ENCODE results near the gene LRRC8D. TPM values are rescaled to one million over a fixed set of nuclear protein-coding genes. Genes with fewer than 3 reads are reported as not detected.

LRRC8D gene
- total RNA-seq, 1 experiment from 2014 or later: 42.0 TPM

DNA sequence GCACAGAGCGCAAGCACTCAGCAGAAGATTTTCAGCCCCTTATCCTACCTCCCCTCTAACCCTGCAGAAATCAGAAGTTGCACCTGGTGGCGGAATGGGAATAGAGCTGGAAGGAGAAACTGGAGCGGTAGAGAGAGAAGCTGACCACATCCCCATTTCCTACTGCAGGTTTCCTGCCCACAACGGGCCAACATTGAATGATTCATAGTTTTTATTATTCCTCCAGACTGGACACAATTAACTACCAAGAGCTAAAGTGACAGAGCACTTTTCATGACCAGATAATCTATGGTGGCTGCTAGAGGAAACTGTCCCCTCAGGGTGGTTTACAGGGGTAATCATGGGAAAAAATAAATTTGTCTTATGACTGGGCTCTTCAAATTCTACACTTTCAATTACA is 21.3 kb upstream of the LRRC8D start:
- no peak for DNase-seq (ENCODE audit: unreplicated experiment)
- H3K4me3 Mint-ChIP-seq (ENCODE audit: unreplicated experiment): no peak overlapping the region
- H3K4me1 Mint-ChIP-seq (ENCODE audit: insufficient read depth, unreplicated experiment): no peaks in the 10 kb centered on the region
- H3K36me3 Mint-ChIP-seq (ENCODE audit: insufficient read depth, unreplicated experiment): no peaks in the 10 kb centered on the region
- BruUV-seq (replicated peaks): no TSS peak
- H3K27ac Mint-ChIP-seq (ENCODE audit: low read depth, unreplicated experiment): no peak overlapping the region
- intact Hi-C loops (cut with micrococcal nuclease): no loop called here
- H3K27me3 Mint-ChIP-seq (ENCODE audit: insufficient read depth, unreplicated experiment): no peaks in the 10 kb centered on the region
- POLR2A ChIA-PET: no interaction called here
- no peaks in the 10 kb centered on the region for H3K9me3 Mint-ChIP-seq (ENCODE audit: unreplicated experiment)
- CTCF ChIA-PET: interaction anchor here (1.9 kb wide), 1 partner anchor 190 kb away, joined by 5 read pairs; no protein-coding TSS in a partner anchor
- TF ChIP-seq, protein P1, sequence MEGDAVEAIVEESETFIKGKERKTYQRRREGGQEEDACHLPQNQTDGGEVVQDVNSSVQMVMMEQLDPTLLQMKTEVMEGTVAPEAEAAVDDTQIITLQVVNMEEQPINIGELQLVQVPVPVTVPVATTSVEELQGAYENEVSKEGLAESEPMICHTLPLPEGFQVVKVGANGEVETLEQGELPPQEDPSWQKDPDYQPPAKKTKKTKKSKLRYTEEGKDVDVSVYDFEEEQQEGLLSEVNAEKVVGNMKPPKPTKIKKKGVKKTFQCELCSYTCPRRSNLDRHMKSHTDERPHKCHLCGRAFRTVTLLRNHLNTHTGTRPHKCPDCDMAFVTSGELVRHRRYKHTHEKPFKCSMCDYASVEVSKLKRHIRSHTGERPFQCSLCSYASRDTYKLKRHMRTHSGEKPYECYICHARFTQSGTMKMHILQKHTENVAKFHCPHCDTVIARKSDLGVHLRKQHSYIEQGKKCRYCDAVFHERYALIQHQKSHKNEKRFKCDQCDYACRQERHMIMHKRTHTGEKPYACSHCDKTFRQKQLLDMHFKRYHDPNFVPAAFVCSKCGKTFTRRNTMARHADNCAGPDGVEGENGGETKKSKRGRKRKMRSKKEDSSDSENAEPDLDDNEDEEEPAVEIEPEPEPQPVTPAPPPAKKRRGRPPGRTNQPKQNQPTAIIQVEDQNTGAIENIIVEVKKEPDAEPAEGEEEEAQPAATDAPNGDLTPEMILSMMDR (IDR thresholded peaks at IDR 0.05; ENCODE audit: unreplicated experiment): no peak

DNA sequence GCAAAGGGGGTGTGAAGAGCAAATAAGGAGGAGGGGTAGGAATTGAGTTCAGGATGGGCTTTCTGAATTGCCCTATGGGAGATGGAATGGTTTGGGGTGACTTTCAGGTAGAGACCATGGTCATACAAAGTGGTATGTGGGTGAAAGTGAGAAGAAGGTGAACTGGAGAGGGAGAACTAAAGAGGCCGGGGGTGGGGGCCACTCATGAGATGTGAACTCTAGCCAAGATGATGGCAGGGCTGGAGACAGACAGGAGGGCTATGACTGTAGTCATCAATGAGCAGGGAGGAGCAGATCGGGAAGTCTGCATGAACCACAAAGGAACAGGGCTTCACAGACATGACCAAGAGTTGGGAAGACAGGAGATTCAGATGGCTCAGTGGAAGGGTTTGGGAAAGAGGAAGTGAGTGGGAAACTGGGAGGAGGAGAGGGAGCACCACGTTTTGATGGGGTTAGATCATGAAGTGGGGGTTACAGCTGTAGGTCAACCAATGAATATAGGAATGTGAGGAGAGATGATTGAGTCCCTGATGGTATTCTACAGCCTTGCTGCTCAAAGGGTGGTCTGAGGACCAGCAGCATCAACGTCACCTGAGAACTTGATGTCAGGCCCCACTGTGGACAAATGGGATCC is 20.7 kb upstream of the LRRC8D start:
- no TSS peak for BruUV-seq (replicated peaks)
- intact Hi-C loops (cut with micrococcal nuclease): no loop called here
- no peak overlapping the region for H3K27ac Mint-ChIP-seq (ENCODE audit: low read depth, unreplicated experiment)
- ChIA-PET POLR2A (no interaction called here), CTCF (interaction anchor here (0.9 to 1.9 kb wide), 2 partner anchors 178 to 189 kb away, joined by 4 to 5 read pairs; no protein-coding TSS in a partner anchor)
- no peaks in the 10 kb centered on the region for H3K9me3 Mint-ChIP-seq (ENCODE audit: unreplicated experiment)
- no peaks in the 10 kb centered on the region for H3K4me1 Mint-ChIP-seq (ENCODE audit: insufficient read depth, unreplicated experiment)
- no peak for DNase-seq (ENCODE audit: unreplicated experiment)
- no peaks in the 10 kb centered on the region for H3K36me3 Mint-ChIP-seq (ENCODE audit: insufficient read depth, unreplicated experiment)
- no peak overlapping the region for H3K4me3 Mint-ChIP-seq (ENCODE audit: unreplicated experiment)
- H3K27me3 Mint-ChIP-seq (ENCODE audit: insufficient read depth, unreplicated experiment): no peaks in the 10 kb centered on the region
- TF ChIP-seq, protein P1 (IDR thresholded peaks at IDR 0.05; ENCODE audit: unreplicated experiment): no peak

DNA sequence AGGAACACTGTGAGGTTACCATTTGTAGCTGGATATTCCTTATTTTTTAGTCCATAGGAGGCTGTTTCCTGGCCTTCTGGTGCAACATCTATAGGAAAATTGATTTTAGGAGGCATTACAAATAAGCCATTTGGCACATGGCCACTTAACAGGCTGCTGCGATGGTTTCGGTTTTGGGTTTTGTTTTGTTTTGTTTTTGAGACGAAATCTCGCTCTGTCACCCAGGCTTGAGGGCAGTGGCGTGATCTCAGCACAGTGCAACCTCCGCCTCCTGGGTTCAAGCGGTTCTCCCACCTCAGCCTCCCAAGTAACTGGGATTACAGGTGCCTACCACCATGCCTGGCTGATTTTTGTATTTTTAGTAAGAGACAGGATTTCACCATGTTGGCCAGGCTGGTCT is 20.1 kb upstream of the LRRC8D start:
- TF ChIP-seq, protein P1 (IDR thresholded peaks at IDR 0.05; ENCODE audit: unreplicated experiment): no peak
- Mint-ChIP-seq H3K27ac (ENCODE audit: low read depth, unreplicated experiment) (no peak overlapping the region), H3K27me3 (ENCODE audit: insufficient read depth, unreplicated experiment) (no peaks in the 10 kb centered on the region), H3K9me3 (ENCODE audit: unreplicated experiment) (no peaks in the 10 kb centered on the region), H3K4me3 (ENCODE audit: unreplicated experiment) (no peak overlapping the region), H3K36me3 (ENCODE audit: insufficient read depth, unreplicated experiment) (no peaks in the 10 kb centered on the region), H3K4me1 (ENCODE audit: insufficient read depth, unreplicated experiment) (no peaks in the 10 kb centered on the region)
- DNase-seq (ENCODE audit: unreplicated experiment): no peak
- BruUV-seq (replicated peaks): no TSS peak
- intact Hi-C loops (cut with micrococcal nuclease): no loop called here
- CTCF ChIA-PET: interaction anchor here (0.9 to 1.9 kb wide), 3 partner anchors 177 to 189 kb away, joined by 4 to 10 read pairs (median 5); no protein-coding TSS in a partner anchor
- POLR2A ChIA-PET: no interaction called here

DNA sequence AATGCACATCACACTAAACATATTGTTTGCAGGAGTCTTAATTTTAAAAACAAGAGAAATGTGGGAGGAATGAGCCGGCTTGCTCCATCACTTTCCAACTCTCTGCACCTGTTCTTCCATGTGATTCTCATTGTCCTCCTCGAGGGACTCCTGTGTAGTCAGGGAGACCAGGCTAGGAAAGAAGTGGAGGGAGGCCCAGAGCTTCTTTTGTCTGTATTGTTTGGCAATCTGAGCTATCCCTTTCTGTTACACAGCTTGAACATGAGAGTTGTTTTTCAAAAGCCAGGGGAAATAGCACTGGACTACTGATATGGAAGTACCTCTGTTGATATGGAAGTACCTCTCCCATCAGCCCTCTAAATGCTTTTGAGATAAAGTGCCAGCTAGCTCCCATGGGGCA is 18.8 kb upstream of the LRRC8D start:
- no peaks in the 10 kb centered on the region for H3K9me3 Mint-ChIP-seq (ENCODE audit: unreplicated experiment)
- no peaks in the 10 kb centered on the region for H3K27me3 Mint-ChIP-seq (ENCODE audit: insufficient read depth, unreplicated experiment)
- intact Hi-C loops (cut with micrococcal nuclease): no loop called here
- DNase-seq (ENCODE audit: unreplicated experiment): no peak
- no peak overlapping the region for H3K27ac Mint-ChIP-seq (ENCODE audit: low read depth, unreplicated experiment)
- H3K4me1 Mint-ChIP-seq (ENCODE audit: insufficient read depth, unreplicated experiment): no peaks in the 10 kb centered on the region
- ChIA-PET POLR2A (interaction anchor here (0.6 kb wide), 1 partner anchor 88 kb away, joined by 3 read pairs; no protein-coding TSS in a partner anchor), CTCF (interaction anchor here (0.5 to 1.7 kb wide), 8 partner anchors 12 to 185 kb away, joined by 3 to 10 read pairs (median 4); no protein-coding TSS in a partner anchor)
- TF ChIP-seq, protein P1 (IDR thresholded peaks at IDR 0.05; ENCODE audit: unreplicated experiment): no peak
- BruUV-seq (replicated peaks): no TSS peak
- no peaks in the 10 kb centered on the region for H3K36me3 Mint-ChIP-seq (ENCODE audit: insufficient read depth, unreplicated experiment)
- H3K4me3 Mint-ChIP-seq (ENCODE audit: unreplicated experiment): no peak overlapping the region
